PC-3 (cell line): ENCODE measurements around the gene PLOD3. TPM values are rescaled to one million over a fixed set of nuclear protein-coding genes. Genes with fewer than 3 reads are reported as not detected.

Experiments
- ATAC-seq: fragments of 200-7000 bp; cut with Tn5 transposase; 2 replicates; pipeline ENCODE4 v1.9.1; 2020; ENCODE audit warnings: mild to moderate bottlenecking, moderate library complexity
- BruUV-seq: library from RNA; stranded (reverse); fragments of 400-500 nt; replicated peaks from 2 replicates; lab custom pipeline; 2021; lab: Mats Ljungman, UMichigan
- CTCF ChIA-PET: fragments of 300-600 bp; sonication (Branson Sonifier 250); formaldehyde crosslinking; loops from one replicate; lab custom pipeline; 2022; ENCODE audit warnings: antibody characterized with exemption; lab: Charles Lee
- POLR2A ChIA-PET: fragments of 300-600 bp; sonication (Branson Sonifier 250); formaldehyde crosslinking; loops from one replicate; lab custom pipeline; 2022; ENCODE audit warnings: antibody characterized with exemption; ENCODE audit not compliant: unreplicated experiment; lab: Charles Lee
- DNase-seq: peaks from one replicate; pipeline ENCODE4 v3.0.0-alpha.2; 2015
- H2AFZ ChIP-seq: fragments of 300-600 bp; sonication (generic); 2 replicates; pipeline ENCODE4 v1.6.0; 2016; ENCODE audit warnings: antibody characterized with exemption, low read length
- H3F3A ChIP-seq: fragments of 300-600 bp; sonication (generic); one replicate; pipeline ENCODE4 v1.6.0; 2017; ENCODE audit warnings: antibody characterized with exemption, low read length, control low read depth, mild to moderate bottlenecking; ENCODE audit not compliant: unreplicated experiment
- H3K27ac ChIP-seq: fragments of 300-600 bp; sonication (generic); 2 replicates; pipeline ENCODE4 v1.5.1; 2016; ENCODE audit warnings: mild to moderate bottlenecking, low read length
- H3K27me3 ChIP-seq: fragments of 300-600 bp; sonication (generic); 2 replicates; pipeline ENCODE4 v1.6.1; 2016; ENCODE audit warnings: low read length, mixed read lengths
- H3K36me3 ChIP-seq: fragments of 300-600 bp; sonication (generic); 2 replicates; pipeline ENCODE4 v1.6.1; 2016; ENCODE audit warnings: low read depth, mixed run types, low read length, mixed read lengths
- H3K4me1 ChIP-seq: fragments of 300-600 bp; sonication (generic); 2 replicates; pipeline ENCODE4 v1.5.1; 2016; ENCODE audit warnings: low read length; ENCODE audit not compliant: insufficient read depth
- H3K4me2 ChIP-seq: fragments of 300-600 bp; sonication (generic); 2 replicates; pipeline ENCODE4 v1.6.0; 2016; ENCODE audit warnings: low read length
- H3K4me3 ChIP-seq: fragments of 300-600 bp; sonication (generic); 2 replicates; pipeline ENCODE4 v1.5.1; 2016; ENCODE audit warnings: mild to moderate bottlenecking, low read length, mixed read lengths
- H3K79me2 ChIP-seq: fragments of 300-600 bp; sonication (generic); 2 replicates; pipeline ENCODE4 v1.6.1; 2017; ENCODE audit warnings: low read length, mixed read lengths
- H3K9ac ChIP-seq: fragments of 300-600 bp; sonication (generic); 2 replicates; pipeline ENCODE4 v1.6.0; 2016; ENCODE audit warnings: mild to moderate bottlenecking, low read length
- H3K9me2 ChIP-seq: fragments of 300-600 bp; sonication (generic); replicated peaks from 2 replicates; pipeline ENCODE4 v1.6.1; 2016; ENCODE audit warnings: mixed run types, low read length, mixed read lengths
- H3K9me3 ChIP-seq: fragments of 300-600 bp; sonication (generic); 2 replicates; pipeline ENCODE4 v1.6.1; 2016; ENCODE audit warnings: low read length, mixed read lengths
- H4K20me1 ChIP-seq: fragments of 300-600 bp; sonication (generic); 2 replicates; pipeline ENCODE4 v1.6.1; 2016; ENCODE audit warnings: low read length, mixed read lengths
- EZH2 ChIP-seq: fragments of 300-600 bp; sonication (generic); IDR thresholded peaks from one replicate; pipeline ENCODE4 v1.6.1; 2017; ENCODE audit warnings: antibody characterized with exemption, mild to moderate bottlenecking, low read length; ENCODE audit not compliant: unreplicated experiment
- EZH2phosphoT487 ChIP-seq: fragments of 300-600 bp; sonication (generic); IDR thresholded peaks from 2 replicates; pipeline ENCODE4 v1.6.1; 2018; ENCODE audit warnings: mild to moderate bottlenecking, antibody characterized with exemption, low read length, borderline replicate concordance
- intact Hi-C: fragments of 100-400 bp; cut with micrococcal nuclease; formaldehyde crosslinking; loops from 2 replicates; pipeline ENCODE4 v1.9.0; 2023
- total RNA-seq: library from RNA; depleted of rRNA; stranded (reverse); fragments of >200 nt; gene quantifications from 2 replicates; pipeline ENCODE4 v1.2.3, GENCODE V29; 2014
- TF ChIP-seq, protein P1 (sequence below): fragments of 300-600 bp; sonication (generic); conservative IDR thresholded peaks from 2 replicates; pipeline ENCODE4 v1.5.1; 2017; ENCODE audit warnings: antibody characterized with exemption, low read depth, mild to moderate bottlenecking, low read length

Gene PLOD3
- total RNA-seq, 1 experiment from 2014 or later = 66.6 TPM

DNA sequence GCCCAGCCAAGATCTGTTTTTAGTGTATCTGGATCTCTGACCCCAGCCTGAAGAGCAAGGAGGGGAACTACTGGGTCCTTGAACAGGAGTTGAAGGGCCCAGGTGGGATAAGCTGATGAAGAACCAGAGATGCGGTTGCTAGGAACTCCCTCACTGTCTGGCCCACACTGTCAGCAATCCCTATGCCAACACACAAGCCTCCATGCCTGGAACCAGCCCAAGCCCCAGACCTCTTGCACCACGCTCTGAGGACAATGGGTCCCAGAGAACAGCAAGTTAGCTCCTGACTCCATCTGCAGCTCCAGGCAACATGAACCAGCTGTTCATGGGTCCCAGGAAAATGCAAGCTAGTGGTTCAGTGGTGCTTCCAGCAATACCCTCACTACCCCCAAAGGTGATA, 39.7 kb downstream of the PLOD3 start:
- Histone ChIP-seq H3K79me2 (no peaks in the 10 kb centered on the region), H2AFZ (no peak overlapping the region), H4K20me1 (no peaks in the 10 kb centered on the region), H3K4me1 (peaks cover 11% of the 10 kb centered on the region), H3F3A (no peaks in the 10 kb centered on the region), H3K9ac (no peak overlapping the region), H3K27me3 (peaks cover 13% of the 10 kb centered on the region), H3K4me2 (no peak overlapping the region), H3K4me3 (no peak overlapping the region), H3K9me2 (no peaks in the 10 kb centered on the region), H3K9me3 (no peaks in the 10 kb centered on the region), H3K27ac (no peak overlapping the region), H3K36me3 (no peaks in the 10 kb centered on the region)
- POLR2A ChIA-PET = no interaction called here
- DNase-seq (no peak), ATAC-seq (no peak)
- no TSS peak for BruUV-seq
- TF ChIP-seq EZH2phosphoT487 = no peak
- TF ChIP-seq, protein P1, sequence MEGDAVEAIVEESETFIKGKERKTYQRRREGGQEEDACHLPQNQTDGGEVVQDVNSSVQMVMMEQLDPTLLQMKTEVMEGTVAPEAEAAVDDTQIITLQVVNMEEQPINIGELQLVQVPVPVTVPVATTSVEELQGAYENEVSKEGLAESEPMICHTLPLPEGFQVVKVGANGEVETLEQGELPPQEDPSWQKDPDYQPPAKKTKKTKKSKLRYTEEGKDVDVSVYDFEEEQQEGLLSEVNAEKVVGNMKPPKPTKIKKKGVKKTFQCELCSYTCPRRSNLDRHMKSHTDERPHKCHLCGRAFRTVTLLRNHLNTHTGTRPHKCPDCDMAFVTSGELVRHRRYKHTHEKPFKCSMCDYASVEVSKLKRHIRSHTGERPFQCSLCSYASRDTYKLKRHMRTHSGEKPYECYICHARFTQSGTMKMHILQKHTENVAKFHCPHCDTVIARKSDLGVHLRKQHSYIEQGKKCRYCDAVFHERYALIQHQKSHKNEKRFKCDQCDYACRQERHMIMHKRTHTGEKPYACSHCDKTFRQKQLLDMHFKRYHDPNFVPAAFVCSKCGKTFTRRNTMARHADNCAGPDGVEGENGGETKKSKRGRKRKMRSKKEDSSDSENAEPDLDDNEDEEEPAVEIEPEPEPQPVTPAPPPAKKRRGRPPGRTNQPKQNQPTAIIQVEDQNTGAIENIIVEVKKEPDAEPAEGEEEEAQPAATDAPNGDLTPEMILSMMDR = no peak
- no peak for TF ChIP-seq EZH2
- intact Hi-C loops = no loop called here
- CTCF ChIA-PET = no interaction called here

DNA sequence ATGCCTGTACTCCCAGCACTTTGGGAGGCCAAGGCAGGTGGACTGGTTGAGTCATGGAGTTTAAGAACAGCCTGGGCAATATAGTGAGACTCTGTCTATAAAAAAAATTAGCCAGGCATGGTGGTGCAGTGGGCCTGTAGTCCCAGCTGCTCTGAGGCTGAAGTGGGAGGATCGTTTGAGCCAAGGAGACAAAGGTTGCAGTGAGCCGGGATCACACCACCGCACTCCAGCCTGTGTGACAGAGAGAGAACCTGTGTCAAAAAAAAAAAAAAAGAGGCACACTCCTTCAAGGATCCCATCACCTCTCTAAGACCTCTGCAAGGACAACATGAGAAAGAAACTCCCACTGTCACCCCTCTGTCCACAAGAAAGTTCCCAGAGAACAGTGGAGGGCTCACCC, 41.7 kb downstream of the PLOD3 start:
- no TSS peak for BruUV-seq
- POLR2A ChIA-PET = no interaction called here
- Histone ChIP-seq H3K4me2 (no peak overlapping the region), H3F3A (no peaks in the 10 kb centered on the region), H3K36me3 (no peaks in the 10 kb centered on the region), H3K4me1 (peaks cover 19% of the 10 kb centered on the region), H4K20me1 (no peaks in the 10 kb centered on the region), H3K9me2 (no peaks in the 10 kb centered on the region), H3K9ac (no peak overlapping the region), H2AFZ (no peak overlapping the region), H3K27ac (no peak overlapping the region), H3K79me2 (no peaks in the 10 kb centered on the region), H3K9me3 (no peaks in the 10 kb centered on the region), H3K27me3 (peaks cover 33% of the 10 kb centered on the region), H3K4me3 (no peak overlapping the region)
- CTCF ChIA-PET = no interaction called here
- TF ChIP-seq, protein P1 = no peak
- no peak for TF ChIP-seq EZH2phosphoT487
- TF ChIP-seq EZH2 = no peak
- intact Hi-C loops = no loop called here
- ATAC-seq = no peak
- DNase-seq = no peak

DNA sequence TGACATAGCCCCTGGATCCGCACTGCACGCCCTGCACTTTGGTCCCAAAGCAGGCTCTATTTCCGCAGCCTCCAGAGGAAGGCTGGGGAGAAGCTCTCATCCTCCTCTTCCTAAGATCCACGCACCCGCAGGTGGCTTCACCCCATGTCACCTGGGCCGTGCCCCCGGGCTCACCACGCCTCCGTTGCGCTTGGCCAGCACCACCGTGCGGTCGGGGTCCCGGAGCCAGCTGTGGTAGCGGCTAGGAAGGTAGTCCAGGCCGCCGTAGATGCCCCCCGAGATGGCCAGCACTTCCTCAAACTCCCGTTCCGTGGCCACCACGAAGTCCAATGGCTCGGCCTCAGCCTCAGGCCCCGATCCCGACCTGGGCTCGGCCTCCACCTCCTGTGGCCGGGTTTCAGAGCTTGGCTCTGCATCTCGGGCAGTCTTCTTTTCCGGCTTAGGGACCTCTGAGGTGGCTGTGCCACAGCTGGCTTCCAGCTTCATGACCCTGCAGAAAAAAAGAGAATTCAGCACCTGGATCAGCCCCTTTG, 43.0 kb downstream of the PLOD3 start:
- H3F3A ChIP-seq = no peaks in the 10 kb centered on the region
- CTCF ChIA-PET = interaction anchor here (0.5 to 0.8 kb wide), 2 partner anchors 18 to 30 kb away, joined by 3 to 5 read pairs; no protein-coding TSS in a partner anchor
- peak overlapping the region; percentile 83 for H3K4me2 ChIP-seq
- H3K36me3 ChIP-seq = no peaks in the 10 kb centered on the region
- no TSS peak for BruUV-seq
- peaks cover 22% of the 10 kb centered on the region for H3K4me1 ChIP-seq
- H3K27ac ChIP-seq = no peak overlapping the region
- no peaks in the 10 kb centered on the region for H3K9me2 ChIP-seq
- ATAC-seq = no peak
- no peaks in the 10 kb centered on the region for H3K79me2 ChIP-seq
- no peak for DNase-seq
- intact Hi-C loops = no loop called here
- no peak overlapping the region; the same call in 1 of the 2 replicates for H3K4me3 ChIP-seq
- H2AFZ ChIP-seq = peak overlapping the region; percentile 50; the same call in 1 of the 2 replicates
- no peak overlapping the region for H3K9ac ChIP-seq
- POLR2A ChIA-PET = interaction anchor here (0.6 kb wide), 2 partner anchors 8 to 562 kb away, joined by 3 to 4 read pairs; partner anchors contain the start of gene MOSPD3
- H4K20me1 ChIP-seq = no peaks in the 10 kb centered on the region
- peaks cover 41% of the 10 kb centered on the region for H3K27me3 ChIP-seq
- H3K9me3 ChIP-seq = no peaks in the 10 kb centered on the region
- TF ChIP-seq, protein P1 = no peak
- TF ChIP-seq EZH2phosphoT487 (no peak), EZH2 (no peak)
